HepG2 (cell line): ENCODE data around the gene TANGO6. TPM values are rescaled to one million over a fixed set of nuclear protein-coding genes. Genes with fewer than 3 reads are reported as not detected.

ENCODE experiments used
- ATAC-seq: fragments of 200-7000 bp; cut with Tn5 transposase; 3 replicates; pipeline ENCODE4 v1.9.1; 2020; ENCODE audit warnings: mild to moderate bottlenecking, moderate library complexity
- BruUV-seq: library from RNA; stranded (reverse); fragments of 400-500 nt; replicated peaks from 2 replicates; lab custom pipeline; 2021; lab: Mats Ljungman, UMichigan
- CTCF ChIA-PET: fragments of 300-600 bp; formaldehyde crosslinking; extraction: SDS; loops from one replicate; lab custom pipeline; 2021; ENCODE audit warnings: low total read pairs, inconsistent platforms, low intra/inter-chr PET ratio; lab: Yijun Ruan, JAX
- POLR2A ChIA-PET: fragments of 350-600 bp; sonication (Branson Sonifier 250); formaldehyde crosslinking; loops from one replicate; lab custom pipeline; 2020; ENCODE audit warnings: antibody characterized with exemption, inconsistent platforms; lab: Yijun Ruan, JAX
- DNase-seq: peaks from one replicate; pipeline ENCODE4 v3.0.0-alpha.2; 2015; ENCODE audit warnings: low spot score
- FAIRE-seq: peaks from 3 replicates; lab custom pipeline; 2011; peaks lifted over from hg19 to GRCh38; lab: Jason Lieb, UNC
- H2AFZ ChIP-seq: one replicate; pipeline ENCODE4 v1.6.1; 2011; ENCODE audit warnings: low read length, inconsistent platforms
- H3K27ac ChIP-seq: fragments of 300-600 bp; 3 replicates; pipeline ENCODE4 v1.8.0; 2011; ENCODE audit warnings: mixed run types, mild to moderate bottlenecking, mixed read lengths, low read length, inconsistent platforms; ENCODE audit not compliant: insufficient read depth; ENCODE audit errors: extremely low read length
- H3K27me3 ChIP-seq, 2 experiments: fragments of 200-600 bp in 1 of 2; 2 replicates in 1 of 2; 3 replicates in 1 of 2; pipeline versions ENCODE4 v1.6.0 to v1.8.0; 2011; ENCODE audit warnings: low read length in 2 of 2, mild to moderate bottlenecking in 2 of 2, moderate library complexity in 2 of 2, inconsistent platforms in 1 of 2; ENCODE audit not compliant: insufficient read depth in 2 of 2, control insufficient read depth in 1 of 2
- H3K36me3 ChIP-seq, 2 experiments: fragments of 200-600 bp in 1 of 2; replicated peaks in 1 of 2; 2 replicates in 1 of 2; 3 replicates in 1 of 2; pipeline versions ENCODE4 v1.5.1 to v1.8.0; 2011; ENCODE audit warnings: low read length in 2 of 2, inconsistent platforms in 1 of 2; ENCODE audit not compliant: insufficient read depth in 2 of 2, control insufficient read depth in 1 of 2
- H3K4me1 ChIP-seq: 2 replicates; pipeline ENCODE4 v1.5.1; 2012; ENCODE audit warnings: low read length, inconsistent platforms; ENCODE audit not compliant: insufficient read depth
- H3K4me2 ChIP-seq: 2 replicates; pipeline ENCODE4 v1.6.0; 2011; ENCODE audit warnings: low read depth, low read length, inconsistent platforms
- H3K4me3 ChIP-seq, 3 experiments: fragments of 200-600 bp in 1 of 3; sonication (generic), shearing (Covaris generic) in 1 of 3; replicated peaks in 1 of 3; 2 replicates each; pipeline ENCODE4 v1.5.1; 2011 to 2016; ENCODE audit warnings: low read length in 3 of 3, inconsistent platforms in 2 of 3, low read depth in 2 of 3, mild to moderate bottlenecking in 2 of 3, control low read depth in 1 of 3, mixed read lengths in 1 of 3; ENCODE audit not compliant: insufficient read depth in 1 of 3
- H3K79me2 ChIP-seq: one replicate; pipeline ENCODE4 v1.6.1; 2011; ENCODE audit warnings: low read length, inconsistent platforms; ENCODE audit not compliant: insufficient read depth
- H3K9ac ChIP-seq: 2 replicates; pipeline ENCODE4 v1.6.0; 2011; ENCODE audit warnings: mild to moderate bottlenecking, low read depth, low read length, inconsistent platforms; ENCODE audit not compliant: insufficient read depth
- H3K9me3 ChIP-seq: 2 replicates; pipeline ENCODE4 v1.5.1; 2012; ENCODE audit warnings: mild to moderate bottlenecking, low read length
- H4K20me1 ChIP-seq: 2 replicates; pipeline ENCODE4 v1.6.0; 2011; ENCODE audit warnings: inconsistent platforms, mild to moderate bottlenecking, low read length, moderate library complexity; ENCODE audit not compliant: insufficient read depth
- ASH2L ChIP-seq: fragments of 300-600, 200-600 bp; sonication (generic); IDR thresholded peaks from 2 replicates; pipeline ENCODE4 v1.7.0; 2017; ENCODE audit warnings: low read depth, mild to moderate bottlenecking, moderate library complexity, mixed read lengths, low read length; ENCODE audit not compliant: insufficient read length
- FOXM1 ChIP-seq: sonication (generic); formaldehyde crosslinking; IDR thresholded peaks from 2 replicates; pipeline ENCODE4 v1.5.0; 2020; ENCODE audit warnings: missing genetic modification reagents
- GLMP ChIP-seq: sonication (generic); formaldehyde crosslinking; IDR thresholded peaks from 2 replicates; pipeline ENCODE4 v1.9.0; 2021; ENCODE audit warnings: missing genetic modification reagents, mild to moderate bottlenecking, borderline replicate concordance
- NCOA2 ChIP-seq: sonication (generic); formaldehyde crosslinking; IDR thresholded peaks from 2 replicates; pipeline ENCODE4 v1.8.0; 2022; ENCODE audit warnings: inconsistent platforms
- NFATC3 ChIP-seq: sonication (generic); formaldehyde crosslinking; IDR thresholded peaks from 2 replicates; pipeline ENCODE4 v1.5.1; 2020; ENCODE audit warnings: mild to moderate bottlenecking, missing genetic modification reagents
- RARG ChIP-seq: sonication (generic); formaldehyde crosslinking; IDR thresholded peaks from 2 replicates; pipeline ENCODE4 v1.4.0; 2020; ENCODE audit warnings: low read depth, mild to moderate bottlenecking, missing genetic modification reagents
- SKI ChIP-seq: fragments of 450-650 bp; IDR thresholded peaks from one replicate; pipeline ENCODE4 v1.6.1; 2018; ENCODE audit warnings: mild to moderate bottlenecking; ENCODE audit not compliant: partially characterized antibody
- SP2 ChIP-seq: sonication (generic); formaldehyde crosslinking; IDR thresholded peaks from 2 replicates; pipeline ENCODE4 v1.5.1; 2020; ENCODE audit warnings: mild to moderate bottlenecking, missing genetic modification reagents
- YEATS2 ChIP-seq: sonication (generic); formaldehyde crosslinking; IDR thresholded peaks from 2 replicates; pipeline ENCODE4 v1.4.0; 2020; ENCODE audit warnings: missing genetic modification reagents, borderline replicate concordance
- ZBTB39 ChIP-seq: sonication (generic); formaldehyde crosslinking; IDR thresholded peaks from 2 replicates; pipeline ENCODE4 v1.5.0; 2020; ENCODE audit warnings: missing genetic modification reagents
- ZFYVE20 ChIP-seq: sonication (generic); formaldehyde crosslinking; IDR thresholded peaks from 2 replicates; pipeline ENCODE4 v1.8.0; 2023; ENCODE audit warnings: low read depth, mild to moderate bottlenecking, moderate library complexity, missing genetic modification reagents, borderline replicate concordance
- ZNF20 ChIP-seq: sonication (generic); formaldehyde crosslinking; IDR thresholded peaks from 2 replicates; pipeline ENCODE4 v1.4.0; 2020; ENCODE audit warnings: mild to moderate bottlenecking, moderate library complexity, missing genetic modification reagents
- ZNF33A ChIP-seq: sonication (generic); formaldehyde crosslinking; IDR thresholded peaks from 2 replicates; pipeline ENCODE4 v1.5.1; 2020; ENCODE audit warnings: missing genetic modification reagents, mild to moderate bottlenecking, moderate library complexity, borderline replicate concordance
- ZNF503 ChIP-seq: sonication (generic); formaldehyde crosslinking; IDR thresholded peaks from 2 replicates; pipeline ENCODE4 v1.4.0; 2020; ENCODE audit warnings: missing genetic modification reagents
- ZSCAN31 ChIP-seq: sonication (generic); formaldehyde crosslinking; IDR thresholded peaks from 2 replicates; pipeline ENCODE4 v1.5.0; 2020; ENCODE audit warnings: low read depth, mild to moderate bottlenecking, missing genetic modification reagents
- in situ Hi-C: cut with HindIII; loops from 2 replicates; pipeline ENCODE4 v1.10.0; 2017; ENCODE audit warnings: low pct_unique_long_range_greater_than_20kb; ENCODE audit not compliant: extremely low pct_ligation_motif_present
- intact Hi-C: fragments of 100-400 bp; cut with micrococcal nuclease; formaldehyde crosslinking; loops from one replicate; pipeline ENCODE4 v1.10.0; 2022; ENCODE audit not compliant: unreplicated experiment
- polyA plus RNA-seq, 8 experiments: library from polyadenylated mRNA; depleted of rRNA in 3 of 8; stranded (reverse) in 7 of 8; unstranded in 1 of 8; fragments of >200 nt; fragmentation: Illumina TruSeq in 4 of 8; extraction: Trizol in 4 of 8; gene quantifications; 2 replicates each; pipeline versions ENCODE4 v1.2.1 to v1.2.3, GENCODE V29; 2011 to 2016; ENCODE audit warnings: low read depth in 4 of 8, missing spikeins in 1 of 8, mixed read lengths in 1 of 8; ENCODE audit not compliant: insufficient read depth in 1 of 8
- total RNA-seq, 5 experiments: library from RNA; depleted of rRNA; stranded (reverse); fragments of >200 nt; fragmentation: Illumina TruSeq; extraction: Trizol; gene quantifications; 2 replicates each; pipeline ENCODE4 v1.2.3, GENCODE V29; 2016; ENCODE audit warnings: low read depth in 1 of 5

The TANGO6 gene
- total and polyA plus RNA-seq, 2 of the 13 experiments (the other 11 are each of a cell fraction or from before 2014, with no cell fraction given): 7.2 to 13.3 TPM

- H3K27ac ChIP-seq: no peak overlapping the region
- H3K27me3 ChIP-seq: no peaks in the 10 kb centered on the region
- no peak overlapping the region for H3K4me2 ChIP-seq
- no peaks in the 10 kb centered on the region for H3K79me2 ChIP-seq
- FAIRE-seq: no peak
- ATAC-seq: no peak
- H3K4me3 ChIP-seq: no peak overlapping the region
- no peaks in the 10 kb centered on the region for H3K9me3 ChIP-seq
- no peak for DNase-seq
- in situ Hi-C loops (no loop called here), intact Hi-C loops (no loop called here)
- BruUV-seq: no TSS peak
- TF ChIP-seq GLMP (CRISPR knock-in tag) (no peak), SKI (no peak), ZBTB39 (no peak), ZNF33A (CRISPR knock-in tag) (no peak), ASH2L (no peak), NFATC3 (CRISPR knock-in tag) (no peak), FOXM1 (CRISPR knock-in tag) (no peak), NCOA2 (CRISPR knock-in tag) (no peak), RARG (no peak), SP2 (CRISPR knock-in tag) (no peak), ZNF503 (CRISPR knock-in tag) (no peak), ZNF20 (CRISPR knock-in tag) (no peak), ZFYVE20 (CRISPR knock-in tag) (no peak), YEATS2 (CRISPR knock-in tag) (no peak), ZSCAN31 (CRISPR knock-in tag) (no peak)
- no peak overlapping the region for H2AFZ ChIP-seq
- H4K20me1 ChIP-seq: no peaks in the 10 kb centered on the region
- ChIA-PET POLR2A (no interaction called here), CTCF (no interaction called here)
- no peak overlapping the region for H3K9ac ChIP-seq
- H3K36me3 ChIP-seq: no peaks in the 10 kb centered on the region
- no peaks in the 10 kb centered on the region for H3K4me1 ChIP-seq
Measured at GRCh38 chr16:69013991-69014390, 170.7 kb downstream of the TANGO6 start.
